Fibroblast of the conjunctiva (primary cell): ENCODE results near the gene MRPL38.
"Not testable (repeated sequence)": the region's sequence is repeated elsewhere in the genome, so short reads cannot be mapped to it uniquely, and the experiment has no call there.

Experiments
- DNase-seq: peaks from one replicate; pipeline ENCODE4 v3.0.0-alpha.2; 2010; ENCODE audit warnings: low read depth

The MRPL38 gene

DNA sequence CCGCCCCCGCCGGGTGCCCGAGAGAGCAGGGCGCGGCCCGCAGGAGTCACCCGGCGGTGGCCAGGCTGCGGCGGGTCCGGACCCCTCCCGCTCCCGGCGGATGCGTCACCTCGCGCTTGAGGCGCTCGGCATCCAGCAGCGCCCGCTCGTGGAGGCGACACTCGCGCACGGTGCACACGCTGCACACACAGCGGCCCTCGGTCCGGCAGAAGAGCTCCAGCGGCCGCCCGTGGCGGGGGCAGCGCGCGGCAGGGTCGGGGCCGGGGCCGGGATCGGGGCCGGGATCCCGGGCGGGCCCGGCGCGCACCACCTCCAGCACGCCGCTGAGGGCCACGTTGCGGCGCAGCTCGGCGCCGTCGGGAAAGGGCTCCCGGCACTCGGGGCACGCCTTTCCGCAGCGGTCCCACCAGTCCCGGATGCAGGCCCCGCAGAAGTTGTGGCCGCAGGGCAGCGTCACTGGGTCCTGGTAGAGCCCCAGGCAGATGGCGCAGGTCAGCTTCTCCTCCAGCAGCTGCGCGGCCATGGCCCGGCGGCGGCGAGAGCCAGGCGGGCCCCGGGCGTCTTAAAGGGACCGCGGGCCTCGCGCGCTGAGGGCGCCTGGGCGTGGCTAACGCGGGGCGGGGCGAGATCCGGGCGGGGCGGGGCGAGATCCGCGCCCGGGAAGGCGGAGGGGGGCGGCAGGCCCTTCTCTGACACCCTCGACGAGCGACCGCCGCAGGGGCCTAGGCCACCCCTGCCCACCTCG lies 8.1 kb downstream of the MRPL38 start, which contains the start of gene TRIM65:
Gene TRIM65, minus strand, starts transcription at position 537 of the 745 bp plus-strand sequence. Its CDS starts 14 bp downstream, at position 523.
- DNase-seq = no peak

DNA sequence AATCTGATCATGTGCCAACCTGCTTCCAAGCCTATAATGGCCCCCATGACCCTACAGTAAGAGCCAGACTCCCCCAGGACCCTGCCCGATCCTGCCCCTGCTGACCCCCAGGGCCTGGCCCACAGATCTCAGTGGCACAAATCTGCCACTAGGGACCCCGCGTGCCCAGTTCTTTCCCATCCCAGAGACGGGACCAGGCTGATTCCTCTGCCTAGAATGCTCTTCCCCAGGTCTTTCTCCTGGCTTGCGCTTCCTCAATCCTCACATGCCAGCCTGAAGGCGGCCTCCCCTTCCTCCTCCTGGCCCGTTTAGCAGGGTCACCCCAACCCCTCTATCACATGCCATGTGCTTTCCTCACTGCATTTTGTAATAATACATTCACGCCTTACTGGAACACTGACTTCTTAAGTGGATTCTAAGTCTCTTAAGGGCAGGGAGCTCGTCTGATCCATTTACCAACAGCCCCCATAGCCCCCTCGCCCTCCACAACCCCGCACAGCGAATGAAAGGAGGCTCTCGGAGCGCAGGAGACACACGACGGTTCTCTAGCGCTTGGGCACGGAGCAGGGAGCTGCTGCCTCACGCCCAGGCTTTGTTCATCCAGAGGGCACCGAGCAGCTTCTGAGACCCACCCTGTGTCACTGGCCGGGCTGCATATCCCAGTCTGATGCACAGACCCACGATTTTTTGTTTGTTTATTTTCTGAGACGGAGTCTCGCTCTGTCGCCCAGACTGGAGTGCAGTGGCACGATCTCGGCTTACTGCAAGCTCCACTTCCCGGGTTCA lies 9.1 kb downstream of the MRPL38 start:
- no peak for DNase-seq

DNA sequence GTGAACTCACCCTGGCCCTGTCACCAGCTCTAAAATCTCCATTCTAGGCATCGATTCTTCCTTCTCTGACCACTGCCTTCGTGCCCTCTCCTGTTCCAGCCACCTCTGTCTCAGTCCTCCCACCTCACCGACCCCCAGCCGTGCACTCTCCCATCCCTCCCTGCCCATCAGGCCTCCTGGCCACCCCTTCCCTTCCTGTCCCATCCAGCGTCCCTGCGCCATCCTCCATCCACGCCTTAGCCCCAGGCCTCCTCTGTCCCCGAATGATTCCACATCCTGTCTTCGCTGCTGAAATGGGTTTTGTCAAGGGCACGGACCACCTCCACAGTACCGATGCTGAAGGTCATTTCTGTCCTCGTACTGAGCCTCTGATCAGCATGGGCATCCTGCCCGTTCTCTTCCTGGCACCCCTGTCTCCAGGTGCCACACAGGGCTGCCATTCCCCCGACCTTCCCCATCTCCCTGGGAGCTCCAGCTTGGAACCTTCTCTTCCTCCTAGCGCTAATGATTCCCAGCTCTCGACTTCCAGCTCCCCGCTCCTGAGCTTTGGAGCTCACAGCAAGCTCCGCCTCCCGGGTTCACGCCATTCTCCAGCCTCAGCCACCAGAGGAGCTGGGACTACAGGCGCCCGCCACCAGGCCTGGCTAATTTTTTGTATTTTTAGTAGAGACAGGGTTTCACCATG lies 10.5 kb downstream of the MRPL38 start:
- no peak for DNase-seq

DNA sequence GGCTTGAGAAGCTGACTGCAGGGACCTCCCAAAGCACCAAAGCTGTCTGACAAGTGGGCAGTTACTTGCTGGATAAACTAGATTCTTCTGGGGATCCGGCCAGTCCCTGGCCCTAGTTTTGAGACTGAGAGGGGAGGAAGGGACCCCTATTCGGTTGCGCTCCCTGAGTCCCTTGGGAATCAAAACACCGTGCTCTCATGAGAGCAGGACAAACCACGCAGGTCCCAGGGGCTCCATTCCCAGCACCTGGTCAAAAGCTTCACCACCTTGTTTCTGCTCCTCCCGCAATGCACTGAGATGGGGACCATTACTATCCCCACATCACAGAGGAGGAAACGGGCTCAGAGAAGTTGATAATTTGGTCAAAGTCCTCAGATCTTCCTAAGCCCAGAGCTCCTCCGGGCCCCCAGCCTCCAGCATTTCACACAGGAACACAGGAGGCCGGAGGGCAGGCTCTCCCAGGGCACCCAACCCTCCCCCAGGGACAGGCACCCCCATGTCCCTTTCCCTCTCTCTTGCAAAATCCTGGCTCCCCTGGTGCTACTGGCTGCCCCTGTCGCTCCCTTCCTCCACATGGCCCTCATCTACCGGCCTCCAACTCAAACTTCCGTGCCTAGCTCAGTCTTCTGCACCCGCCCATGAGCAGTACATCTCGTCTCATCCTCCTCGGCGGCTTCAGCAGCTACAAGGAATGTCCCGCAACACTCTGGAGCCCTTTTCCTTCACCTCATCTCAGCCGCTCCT lies 11.2 kb downstream of the MRPL38 start:
- no peak for DNase-seq

DNA sequence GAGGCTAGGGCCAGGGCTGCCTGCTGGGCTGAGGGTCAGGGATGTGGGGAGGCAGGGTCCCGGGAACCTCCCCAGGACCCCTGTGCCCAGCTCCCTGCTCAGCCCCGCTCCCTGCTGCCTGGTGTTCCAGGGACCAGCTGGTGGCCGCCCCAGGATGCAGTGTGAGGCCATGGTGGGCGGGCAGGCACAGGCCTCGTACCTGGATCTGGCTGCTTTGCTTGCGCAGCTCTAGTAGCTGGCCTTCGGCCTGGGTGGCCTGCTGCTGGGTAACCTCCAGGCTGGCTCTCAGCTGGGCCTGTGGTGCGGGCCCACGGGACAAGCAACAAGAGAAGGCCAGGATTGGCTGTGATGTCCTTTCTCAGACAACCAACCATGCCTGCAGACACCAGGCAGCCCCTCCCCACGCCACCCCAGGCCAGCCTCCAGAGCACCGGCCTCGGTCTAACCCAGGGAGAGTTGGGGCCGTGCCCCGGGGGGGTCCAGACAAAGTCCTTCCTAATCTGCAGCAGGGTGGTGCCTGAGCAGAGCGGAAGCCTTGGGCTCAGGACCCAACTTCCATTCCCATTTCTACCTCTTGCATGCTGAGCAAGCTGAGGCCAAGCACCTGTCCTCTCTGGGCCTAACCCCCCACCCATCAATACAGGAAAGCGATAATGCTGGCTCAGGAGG lies 12.0 kb downstream of the MRPL38 start:
- DNase-seq = no peak

DNA sequence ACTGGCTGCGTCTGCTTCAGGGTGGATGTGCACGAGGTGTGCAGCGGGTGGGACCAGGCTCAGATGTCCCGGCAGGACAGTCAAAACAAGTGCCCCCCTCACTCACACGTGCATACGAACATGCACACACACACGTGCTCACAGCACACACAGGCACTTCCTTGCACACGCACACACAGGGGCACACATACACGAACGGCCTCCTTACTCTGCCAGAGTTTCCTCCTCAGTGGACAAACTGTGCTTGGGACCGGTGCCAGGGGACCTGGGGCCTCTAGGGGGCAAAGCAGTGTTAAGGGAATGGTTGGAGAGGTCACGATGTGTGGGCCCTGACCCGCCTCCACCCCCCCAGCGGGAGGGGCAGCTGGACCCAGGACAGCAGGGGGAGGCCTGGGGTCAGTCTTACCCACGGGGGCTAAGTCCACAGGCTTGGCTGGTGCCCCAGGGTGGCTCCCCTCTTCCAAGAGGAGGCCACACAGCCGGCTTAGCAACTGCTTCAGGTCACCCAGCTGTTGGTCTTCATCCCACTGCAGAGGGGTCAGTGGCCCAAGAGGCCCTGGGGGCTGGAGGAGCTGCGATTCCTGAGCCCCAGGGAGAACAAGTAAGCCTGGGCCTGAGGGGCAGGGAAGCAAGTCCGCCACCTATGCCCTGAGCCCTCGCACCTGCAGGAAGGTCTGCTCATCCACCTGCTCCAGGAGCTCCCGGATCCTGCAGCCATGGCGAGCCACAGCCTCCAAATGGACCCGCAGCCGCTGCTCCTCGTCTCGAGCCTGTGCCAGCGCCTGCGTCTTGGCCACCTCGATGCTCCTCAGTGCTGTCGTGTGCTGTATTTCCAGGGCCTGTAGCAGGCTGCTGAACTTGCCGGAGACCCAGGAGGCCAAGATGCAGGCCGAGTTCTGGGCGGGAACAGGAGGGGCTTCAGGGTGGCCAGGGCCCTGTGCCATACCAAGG lies 12.8 kb downstream of the MRPL38 start:
- DNase-seq = no peak

DNA sequence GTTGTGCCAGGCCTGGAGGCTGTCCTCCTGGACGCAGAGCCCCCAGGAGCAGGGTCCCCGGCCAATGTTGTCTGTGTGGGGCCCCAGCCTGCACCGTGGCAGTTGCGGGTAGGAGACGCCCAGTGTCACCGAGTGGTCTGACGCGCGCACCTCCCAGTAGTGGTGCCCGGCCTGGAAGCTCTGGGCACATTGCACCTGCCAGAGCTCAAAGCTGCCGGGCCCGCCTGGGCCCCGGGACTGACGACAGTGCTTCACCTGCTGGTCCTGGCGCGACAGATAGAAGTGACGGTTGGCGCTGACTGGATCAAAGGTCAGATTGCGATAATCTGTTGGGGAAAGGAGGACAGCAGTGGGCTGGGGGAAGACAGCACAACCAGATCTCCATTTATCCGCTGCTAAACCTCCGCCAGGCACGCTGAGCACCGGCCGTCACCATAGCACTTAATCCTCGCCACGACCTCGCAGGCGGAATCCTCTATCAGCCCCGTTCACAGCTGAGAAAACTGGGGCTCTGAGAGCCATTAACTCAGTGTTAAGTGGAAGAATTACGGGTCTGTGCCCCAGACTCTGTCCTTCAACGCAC lies 13.6 kb downstream of the MRPL38 start:
- DNase-seq = no peak

DNA sequence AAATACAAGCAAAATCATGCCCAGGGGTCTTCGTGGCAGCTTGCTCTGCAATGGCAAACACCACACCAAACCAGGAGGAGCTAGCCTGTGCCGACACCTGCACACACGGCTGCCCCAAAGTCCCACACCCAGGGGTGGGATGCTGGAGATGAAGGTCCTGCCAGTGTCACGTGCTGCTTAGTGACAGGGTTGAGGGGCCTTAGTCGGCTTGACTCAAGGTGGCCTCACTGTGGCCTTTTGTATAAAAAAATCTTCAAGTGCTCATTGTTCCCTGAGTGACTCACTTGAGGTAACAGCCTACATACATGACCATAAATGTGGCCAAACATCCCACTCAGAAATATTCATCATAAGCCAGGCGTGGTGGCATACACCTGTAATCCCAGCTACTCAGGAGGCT lies 15.2 kb downstream of the MRPL38 start:
- DNase-seq = no peak

DNA sequence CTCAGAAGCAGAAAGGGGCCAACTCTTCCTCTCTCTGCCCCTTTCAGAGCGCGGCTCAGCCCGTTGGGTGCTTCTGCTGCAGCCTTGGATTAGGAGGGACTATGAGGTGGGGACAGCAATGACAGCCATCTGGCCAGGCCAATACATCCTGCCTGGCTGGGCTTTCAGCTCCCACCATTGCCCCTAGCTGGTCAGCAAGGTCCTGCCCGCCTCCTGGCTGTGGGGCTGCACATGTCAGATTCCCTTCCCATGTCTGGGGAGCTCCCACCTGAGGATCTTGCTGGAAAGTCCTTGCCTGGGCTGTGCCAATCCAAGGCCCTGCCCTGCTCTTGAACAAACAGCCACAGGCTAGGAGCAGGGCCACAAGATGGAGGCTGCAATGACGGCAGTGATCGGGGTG lies 16.2 kb downstream of the MRPL38 start:
- no peak for DNase-seq

DNA sequence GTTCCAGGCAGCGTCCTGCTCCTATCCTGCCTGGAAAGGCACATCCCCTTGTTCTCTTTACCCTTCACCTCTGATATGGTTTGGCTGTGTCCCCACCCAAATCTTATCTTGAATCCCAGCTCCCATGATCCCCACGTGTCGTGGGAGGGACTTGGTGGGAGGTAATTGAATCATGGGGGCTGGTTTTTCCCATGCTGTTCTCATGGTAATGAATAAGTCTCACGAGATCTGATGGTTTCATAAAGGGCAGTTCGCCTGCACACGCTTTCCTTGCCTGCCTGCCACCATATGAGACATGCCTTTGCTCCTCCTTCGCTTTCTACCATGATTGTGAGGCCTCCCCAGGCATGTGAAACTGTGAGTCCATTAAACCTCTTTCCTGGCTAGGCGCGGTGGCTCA lies 18.8 kb downstream of the MRPL38 start:
- DNase-seq = not testable (repeated sequence)

DNA sequence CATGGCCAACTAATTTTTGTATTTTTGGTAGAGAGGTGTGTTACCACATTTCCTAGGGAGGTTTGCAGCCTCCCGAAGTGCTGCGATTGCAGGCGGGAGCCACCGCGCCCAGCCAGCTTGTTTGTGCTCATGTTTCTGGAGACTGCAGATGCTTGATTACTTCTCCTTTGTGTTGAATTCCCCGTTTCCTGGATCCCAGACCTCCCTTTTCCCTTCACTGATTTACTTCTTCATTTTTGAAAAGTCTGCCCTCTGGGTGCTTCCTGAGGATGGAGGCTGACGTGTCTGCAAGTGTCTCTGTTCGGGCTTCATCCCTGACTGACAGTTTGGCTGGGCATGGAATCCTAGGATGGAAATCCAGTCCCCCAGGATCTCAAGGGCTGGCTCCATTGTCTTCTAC lies 19.3 kb downstream of the MRPL38 start:
- DNase-seq = no peak

DNA sequence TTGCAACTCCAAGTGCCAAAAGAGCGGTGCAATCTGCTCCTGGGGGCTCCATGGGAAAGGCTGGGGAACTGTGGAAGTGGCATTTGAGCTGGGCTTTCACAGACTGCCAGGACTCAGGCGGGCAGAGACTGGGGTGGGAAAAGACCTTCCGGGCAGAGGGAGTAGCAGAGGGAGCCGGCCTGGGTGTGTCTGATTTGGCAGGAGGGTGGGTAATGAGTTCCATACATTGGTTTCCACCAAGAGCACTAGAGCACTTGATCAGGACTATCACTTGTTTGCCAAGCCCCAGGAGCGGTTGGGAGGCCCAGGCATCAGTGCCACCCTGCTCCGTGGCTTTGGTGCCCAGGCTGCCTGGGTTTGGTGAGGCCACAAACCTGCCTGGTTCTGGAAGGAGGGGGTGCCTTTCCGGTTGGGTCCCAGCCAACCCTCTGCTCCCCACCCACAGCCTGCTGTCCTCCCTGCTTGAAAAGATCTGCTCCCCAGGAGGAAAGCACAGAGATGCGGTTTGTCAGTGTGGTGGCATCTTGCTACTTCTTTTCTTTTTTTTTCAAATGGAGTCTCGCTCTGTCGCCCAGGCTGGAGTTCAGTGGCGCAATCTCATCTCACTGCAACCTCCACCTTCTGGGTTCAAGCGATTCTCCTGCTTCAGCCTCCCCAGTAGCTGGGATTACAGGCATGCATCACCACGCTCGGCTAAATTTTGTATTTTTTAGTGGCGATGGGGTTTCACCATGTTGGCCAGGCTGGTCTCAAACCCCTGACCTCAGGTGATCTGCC lies 22.8 kb downstream of the MRPL38 start:
- no peak for DNase-seq

DNA sequence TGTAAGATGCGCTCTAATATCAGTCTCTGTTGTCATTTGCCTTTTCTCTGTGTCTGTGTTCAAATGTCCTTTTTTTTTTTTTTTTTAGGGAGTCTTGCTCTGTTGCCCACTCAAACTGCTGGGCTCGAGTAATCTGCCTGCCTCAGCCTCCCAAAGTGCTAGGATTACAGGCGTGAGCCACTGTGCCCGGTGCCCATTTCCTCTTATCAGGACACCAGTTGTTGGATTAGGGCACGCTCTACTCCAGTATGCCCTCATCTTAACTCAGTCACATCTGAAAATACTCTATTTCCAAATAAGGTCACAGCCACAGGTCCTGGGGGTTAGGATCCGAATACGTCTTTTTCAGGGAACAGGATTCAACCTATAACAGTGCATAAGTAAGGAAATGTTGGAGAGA lies 24.4 kb downstream of the MRPL38 start:
- DNase-seq = no peak

DNA sequence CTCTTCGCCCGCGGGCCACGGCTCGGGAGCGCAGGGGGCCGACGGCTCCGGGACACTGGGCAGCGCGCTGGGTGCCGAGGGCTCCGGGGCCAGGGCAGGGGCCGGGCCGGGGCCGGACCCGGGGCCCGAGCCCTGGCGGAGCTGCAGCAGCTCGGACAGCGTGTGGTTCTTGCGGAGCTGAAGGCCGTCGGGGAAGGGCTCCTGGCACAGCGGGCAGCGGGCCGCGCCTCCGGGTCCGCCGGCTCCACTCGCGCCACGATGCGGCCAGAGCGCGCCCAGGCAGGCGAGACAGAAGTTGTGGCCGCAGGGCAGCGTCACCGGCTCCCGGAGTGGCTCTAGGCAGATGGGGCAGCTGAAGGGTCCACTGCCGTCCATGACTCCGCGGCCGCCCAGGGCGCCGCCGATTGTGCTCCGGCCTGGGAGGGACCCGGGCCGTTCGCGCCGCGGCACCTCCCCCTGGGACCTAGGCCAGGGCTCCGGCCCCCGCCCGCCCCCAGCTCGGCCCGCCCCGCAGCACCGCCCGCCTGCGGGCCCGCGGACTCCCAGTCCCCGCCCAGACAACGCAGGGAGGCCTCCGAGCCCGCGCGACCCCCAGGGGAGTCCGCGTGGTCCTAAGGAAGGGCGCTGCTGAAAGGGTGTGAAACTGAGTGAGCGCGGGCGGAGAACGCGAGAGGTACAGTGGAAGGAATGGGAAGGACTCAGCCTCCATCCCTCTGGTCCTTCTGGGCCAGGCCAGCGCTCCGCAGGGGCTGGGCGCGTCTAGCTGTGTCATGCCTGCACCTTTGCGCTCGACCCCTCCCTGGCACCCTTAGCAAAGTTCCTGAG lies 26.3 kb downstream of the MRPL38 start, which contains the start of gene TRIM47:
Gene TRIM47, minus strand, starts transcription at position 408 of the 825 bp plus-strand sequence. Its CDS starts 33 bp downstream, at position 375.
- peak; percentile 67 for DNase-seq

DNA sequence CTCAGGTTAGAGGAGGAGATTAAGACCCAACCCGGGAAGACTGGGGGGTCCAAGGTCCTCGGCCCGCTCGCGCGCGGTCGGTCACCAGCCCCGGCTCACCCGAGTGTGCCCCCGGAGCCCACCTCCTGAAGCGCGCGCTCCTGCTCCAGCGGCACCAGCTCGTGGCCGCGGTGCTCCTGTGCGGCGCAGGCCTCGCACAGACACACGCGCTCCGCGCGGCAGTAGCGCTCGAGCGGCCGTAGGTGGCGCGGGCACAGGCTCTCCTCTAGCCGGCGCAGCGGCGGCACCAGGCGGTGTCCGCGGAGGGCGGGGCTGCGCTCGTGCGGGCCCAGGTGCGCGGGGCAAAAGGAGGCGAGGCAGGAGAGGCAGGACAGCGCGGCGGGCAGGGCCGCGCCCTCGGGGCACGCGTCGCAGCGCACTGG lies 26.9 kb downstream of the MRPL38 start:
- no peak for DNase-seq

DNA sequence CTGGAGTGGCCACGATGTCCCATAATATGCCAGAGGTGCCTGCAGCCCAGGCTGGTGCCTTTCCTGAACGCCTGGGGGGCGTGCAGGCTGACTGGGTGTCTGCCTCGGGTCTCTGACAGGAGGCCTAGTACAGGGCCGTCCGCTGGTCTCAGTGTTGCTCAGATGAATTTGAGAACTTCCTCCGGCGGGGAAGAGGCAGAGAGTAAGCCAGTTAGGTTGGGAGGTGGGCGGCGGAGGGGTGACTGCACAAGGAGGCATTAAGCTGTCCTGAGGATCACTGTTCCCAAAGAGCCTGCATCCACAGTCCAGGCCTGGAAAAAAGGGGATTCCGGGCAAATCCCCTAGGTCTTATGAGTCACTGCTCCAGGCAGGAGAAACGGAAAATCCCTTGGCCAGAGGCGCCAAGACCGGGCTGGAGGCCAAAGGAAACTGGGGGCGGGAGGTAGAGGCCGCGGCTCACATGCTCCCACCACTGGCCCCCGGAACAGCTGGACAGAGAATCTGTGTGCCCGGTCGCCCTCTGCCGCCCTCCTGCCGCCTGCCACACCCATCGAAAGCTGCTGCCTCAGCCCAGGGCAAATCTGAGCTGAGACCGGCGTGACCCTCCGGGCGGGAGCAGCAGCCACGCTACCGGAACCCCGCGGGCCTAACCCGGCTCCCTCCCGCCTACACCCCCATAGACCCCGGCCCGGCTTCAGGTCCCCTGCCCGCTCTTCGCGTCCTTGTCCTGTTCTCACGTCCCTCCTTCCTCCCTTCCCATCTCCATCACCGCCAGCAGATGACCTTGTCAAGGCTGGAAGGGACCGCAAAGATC lies 27.5 kb downstream of the MRPL38 start:
- DNase-seq = peak; percentile 94
